Suprapubic skin (tissue), 4 donors: Measurements from ENCODE around the gene RUSC1. TPM values are rescaled to one million over a fixed set of nuclear protein-coding genes. Genes with fewer than 3 reads are reported as not detected.
"Not testable (repeated sequence)": the region's sequence is repeated elsewhere in the genome, so short reads cannot be mapped to it uniquely, and the experiment has no call there.

Experiments
- DNase-seq, 2 donors: peaks; one replicate each; pipeline ENCODE4 v3.0.0-alpha.2; 2019; ENCODE audit warnings: low spot score in 2 of 2
- H3K27ac ChIP-seq: fragments of 200-600 bp; sonication (generic); one replicate; pipeline ENCODE4 v1.5.1; 2019
- H3K27me3 ChIP-seq: fragments of 200-600 bp; sonication (generic); one replicate; pipeline ENCODE4 v1.5.1; 2019
- H3K36me3 ChIP-seq: fragments of 200-600 bp; sonication (generic); one replicate; pipeline ENCODE4 v1.5.1; 2019
- H3K4me1 ChIP-seq: fragments of 200-600 bp; sonication (generic); one replicate; pipeline ENCODE4 v1.5.1; 2019
- H3K4me3 ChIP-seq: fragments of 200-600 bp; sonication (generic); one replicate; pipeline ENCODE4 v1.5.1; 2019; ENCODE audit warnings: mild to moderate bottlenecking
- H3K9me3 ChIP-seq: fragments of 200-600 bp; sonication (generic); one replicate; pipeline ENCODE4 v1.5.1; 2019
- EP300 ChIP-seq: sonication (generic); formaldehyde crosslinking; IDR thresholded peaks from one replicate; pipeline ENCODE4 v1.6.1; 2017; ENCODE audit warnings: antibody characterized with exemption
- POLR2A ChIP-seq, 2 donors: fragments of 450-650 bp; IDR thresholded peaks; one replicate each; pipeline ENCODE4 v1.6.1; 2017; ENCODE audit warnings: antibody characterized with exemption in 2 of 2, mild to moderate bottlenecking in 2 of 2, moderate library complexity in 2 of 2
- POLR2AphosphoS5 ChIP-seq, 3 donors: sonication (generic); formaldehyde crosslinking; IDR thresholded peaks; one replicate each; pipeline ENCODE4 v1.6.1; 2017; ENCODE audit warnings: antibody characterized with exemption in 3 of 3
- WGBS: methylation state at CpG from one replicate; pipeline ENCODE4 v1.1.5; 2018; 5-methylcytosine and 5-hydroxymethylcytosine counted together
- total RNA-seq, 4 donors: library from RNA; depleted of rRNA; stranded (reverse); fragments of >200 nt; gene quantifications; one replicate each; pipeline ENCODE4 v1.1.0, GENCODE V29; 2016
- TF ChIP-seq, protein P1 (sequence below), 2 donors: fragments of 200-600 bp in 1 of 2; fragments of 450-650 bp in 1 of 2; sonication (generic) in 1 of 2; IDR thresholded peaks; one replicate each; pipeline ENCODE4 v1.5.1; 2016 to 2019; ENCODE audit warnings: antibody characterized with exemption in 2 of 2, mild to moderate bottlenecking in 1 of 2, moderate library complexity in 1 of 2

The RUSC1 gene
- total RNA-seq, 4 donors from 2014 or later = 34.2 to 51.5 (median 42.8) TPM

DNA sequence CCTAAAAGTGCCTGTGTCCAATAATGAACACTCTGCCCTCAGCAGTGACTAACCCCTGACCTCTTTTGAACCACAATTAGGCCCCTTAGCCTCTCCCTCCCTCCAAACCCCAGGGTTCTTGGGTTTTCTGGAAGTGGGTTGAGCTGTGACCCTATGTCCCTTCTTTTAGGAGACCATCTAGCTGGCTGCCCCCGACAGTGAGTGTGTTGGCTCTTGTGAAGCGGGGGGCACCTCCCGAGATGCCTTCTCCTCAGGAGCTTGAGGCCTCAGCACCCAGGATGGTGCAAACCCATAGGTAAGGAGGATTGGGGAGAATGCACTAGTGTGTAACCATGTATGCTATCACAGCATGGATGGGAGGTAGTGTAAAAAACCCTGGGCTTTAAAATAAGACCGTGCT is 7.3 kb downstream of the RUSC1 start:
- Histone ChIP-seq H3K9me3 (no peaks in the 10 kb centered on the region), H3K4me1 (peaks cover 18% of the 10 kb centered on the region), H3K4me3 (no peak overlapping the region), H3K27me3 (no peaks in the 10 kb centered on the region), H3K27ac (no peak overlapping the region), H3K36me3 (peaks cover 53% of the 10 kb centered on the region)
- no peak for DNase-seq
- TF ChIP-seq POLR2AphosphoS5 (IDR thresholded peaks at IDR 0.05) = no peak
- TF ChIP-seq POLR2A (IDR thresholded peaks at IDR 0.05) = no peak
- TF ChIP-seq EP300 = no peak
- TF ChIP-seq, protein P1, sequence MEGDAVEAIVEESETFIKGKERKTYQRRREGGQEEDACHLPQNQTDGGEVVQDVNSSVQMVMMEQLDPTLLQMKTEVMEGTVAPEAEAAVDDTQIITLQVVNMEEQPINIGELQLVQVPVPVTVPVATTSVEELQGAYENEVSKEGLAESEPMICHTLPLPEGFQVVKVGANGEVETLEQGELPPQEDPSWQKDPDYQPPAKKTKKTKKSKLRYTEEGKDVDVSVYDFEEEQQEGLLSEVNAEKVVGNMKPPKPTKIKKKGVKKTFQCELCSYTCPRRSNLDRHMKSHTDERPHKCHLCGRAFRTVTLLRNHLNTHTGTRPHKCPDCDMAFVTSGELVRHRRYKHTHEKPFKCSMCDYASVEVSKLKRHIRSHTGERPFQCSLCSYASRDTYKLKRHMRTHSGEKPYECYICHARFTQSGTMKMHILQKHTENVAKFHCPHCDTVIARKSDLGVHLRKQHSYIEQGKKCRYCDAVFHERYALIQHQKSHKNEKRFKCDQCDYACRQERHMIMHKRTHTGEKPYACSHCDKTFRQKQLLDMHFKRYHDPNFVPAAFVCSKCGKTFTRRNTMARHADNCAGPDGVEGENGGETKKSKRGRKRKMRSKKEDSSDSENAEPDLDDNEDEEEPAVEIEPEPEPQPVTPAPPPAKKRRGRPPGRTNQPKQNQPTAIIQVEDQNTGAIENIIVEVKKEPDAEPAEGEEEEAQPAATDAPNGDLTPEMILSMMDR (IDR thresholded peaks at IDR 0.05) = no peak
- WGBS = 83% methylated on average over 4 of the region's 4 CpGs

DNA sequence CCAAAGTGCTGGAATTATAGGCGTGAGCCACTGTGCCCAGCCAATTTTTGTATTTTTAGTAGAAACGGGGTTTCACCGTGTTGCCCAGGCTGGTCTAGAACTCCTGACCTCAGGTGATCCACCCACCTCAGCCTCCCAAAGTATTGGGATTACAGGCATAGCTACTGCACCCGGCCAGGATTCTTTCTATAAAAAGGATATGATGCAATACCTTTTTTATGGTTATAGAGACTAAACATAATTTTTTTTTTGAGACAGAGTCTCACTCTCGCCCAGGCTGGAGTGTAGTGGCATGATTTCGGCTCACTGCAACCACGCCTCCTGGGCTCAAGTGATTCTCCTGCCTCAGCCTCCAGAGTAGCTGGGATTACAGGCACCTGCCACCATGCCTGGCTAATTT is 8.2 kb downstream of the RUSC1 start:
- H3K4me1 ChIP-seq = peaks cover 17% of the 10 kb centered on the region
- not testable (repeated sequence) for H3K4me3 ChIP-seq, H3K27ac ChIP-seq, DNase-seq, H3K9me3 ChIP-seq, H3K27me3 ChIP-seq
- peaks cover 53% of the 10 kb centered on the region for H3K36me3 ChIP-seq
- 72% methylated on average over 7 of the region's 7 CpGs for WGBS

DNA sequence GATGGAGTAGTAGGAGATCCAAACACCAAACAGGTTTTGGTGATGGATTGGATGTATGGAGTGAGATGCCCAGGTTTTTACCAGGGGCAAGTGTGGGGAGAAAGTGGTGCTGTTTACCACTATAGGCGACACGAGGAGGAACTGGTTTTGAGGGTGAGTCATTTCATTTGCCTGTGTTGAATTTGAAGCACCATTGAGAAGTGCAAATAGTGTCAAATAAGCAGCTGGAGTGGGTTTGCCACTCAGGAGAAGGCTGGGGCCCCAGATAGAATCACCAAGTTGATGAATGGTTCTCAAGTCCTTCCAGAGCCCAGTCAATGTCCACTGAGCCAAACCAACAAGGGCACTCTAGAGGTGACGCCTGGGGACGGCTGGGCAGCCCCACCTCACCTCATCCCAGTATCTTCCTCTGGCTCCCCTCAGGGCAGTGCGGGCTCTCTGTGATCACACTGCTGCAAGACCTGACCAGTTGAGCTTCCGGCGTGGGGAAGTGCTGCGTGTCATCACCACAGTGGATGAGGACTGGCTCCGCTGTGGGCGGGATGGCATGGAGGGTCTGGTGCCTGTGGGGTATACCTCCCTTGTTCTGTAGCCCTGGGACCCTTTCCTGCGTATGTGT is 9.4 kb downstream of the RUSC1 start:
- H3K4me1 ChIP-seq = peaks cover 11% of the 10 kb centered on the region
- H3K36me3 ChIP-seq = peaks cover 60% of the 10 kb centered on the region
- 63% methylated on average over 5 of the region's 11 CpGs for WGBS
- no peaks in the 10 kb centered on the region for H3K27me3 ChIP-seq
- no peak for DNase-seq
- H3K27ac ChIP-seq = no peak overlapping the region
- H3K4me3 ChIP-seq = no peak overlapping the region
- TF ChIP-seq POLR2A (IDR thresholded peaks at IDR 0.05) (no peak), POLR2AphosphoS5 (IDR thresholded peaks at IDR 0.05) (no peak), EP300 (no peak)
- TF ChIP-seq, protein P1 (IDR thresholded peaks at IDR 0.05) = no peak
- H3K9me3 ChIP-seq = no peaks in the 10 kb centered on the region

DNA sequence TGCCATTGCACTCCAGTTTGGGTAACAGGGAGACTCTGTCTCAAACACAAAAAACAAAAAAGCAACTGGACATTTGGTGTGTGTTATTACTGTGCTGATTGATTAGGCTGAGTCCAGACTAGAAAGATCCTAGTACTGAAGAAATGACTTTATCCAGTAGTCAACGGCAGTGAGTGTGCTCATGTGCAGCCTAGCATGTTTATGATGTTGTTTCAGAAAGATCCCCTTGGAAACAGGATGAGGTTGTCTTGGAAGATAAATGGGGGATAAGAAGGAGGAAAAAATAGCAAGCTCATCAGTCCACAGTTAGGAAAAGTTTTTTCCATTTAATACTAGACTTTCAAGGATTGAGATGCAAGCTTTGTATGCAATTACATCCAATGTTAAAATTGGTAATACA is 14.3 kb downstream of the RUSC1 start:
- H3K4me1 ChIP-seq = no peaks in the 10 kb centered on the region
- H3K36me3 ChIP-seq = peaks cover 65% of the 10 kb centered on the region
- TF ChIP-seq POLR2A (IDR thresholded peaks at IDR 0.05) (no peak), EP300 (no peak), POLR2AphosphoS5 (IDR thresholded peaks at IDR 0.05) (no peak)
- TF ChIP-seq, protein P1 (IDR thresholded peaks at IDR 0.05) = no peak
- DNase-seq = no peak
- no peak overlapping the region for H3K27ac ChIP-seq
- no peak overlapping the region for H3K4me3 ChIP-seq
- no peaks in the 10 kb centered on the region for H3K27me3 ChIP-seq
- 47% methylated on average over 1 of the region's 1 CpG for whole genome bisulfite sequencing
- H3K9me3 ChIP-seq = no peaks in the 10 kb centered on the region

DNA sequence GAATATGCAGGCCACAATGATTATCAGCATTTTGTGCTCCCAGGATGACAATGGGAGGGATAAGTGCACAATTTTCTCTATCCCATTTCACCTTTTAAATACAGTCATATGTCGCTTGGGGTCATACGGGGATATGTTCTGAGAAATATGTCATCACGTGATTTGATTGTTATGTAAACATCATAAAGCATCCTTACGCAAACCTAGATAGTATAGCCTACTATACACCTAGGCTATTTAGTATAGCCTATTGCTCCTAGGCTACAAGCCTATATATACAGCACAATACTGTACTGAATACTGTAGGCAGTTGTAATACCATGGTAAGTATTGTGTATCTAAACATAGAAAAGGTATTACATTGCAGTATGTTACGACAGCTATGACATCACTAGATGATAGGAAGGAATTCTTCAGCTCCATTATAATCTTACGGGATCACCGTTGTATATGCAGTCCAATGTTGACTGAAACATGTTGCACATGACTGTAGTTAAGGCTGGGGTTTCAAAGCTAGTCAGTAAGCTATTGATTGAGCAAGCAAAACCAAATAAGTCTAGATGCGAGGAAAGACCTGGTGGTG is 18.9 kb downstream of the RUSC1 start:
- H3K4me3 ChIP-seq = no peak overlapping the region
- 90% methylated on average over 8 of the region's 8 CpGs for WGBS
- DNase-seq = no peak

More for the DNA sequence above, 18.9 kb downstream of the RUSC1 start:
- H3K9me3 ChIP-seq = no peaks in the 10 kb centered on the region
- peaks cover 90% of the 10 kb centered on the region for H3K36me3 ChIP-seq
- no peak for TF ChIP-seq POLR2A (IDR thresholded peaks at IDR 0.05)
- TF ChIP-seq EP300 = no peak
- TF ChIP-seq POLR2AphosphoS5 (IDR thresholded peaks at IDR 0.05) = no peak
- TF ChIP-seq, protein P1 (IDR thresholded peaks at IDR 0.05) = no peak
- H3K27ac ChIP-seq = no peak overlapping the region
- H3K4me1 ChIP-seq = no peaks in the 10 kb centered on the region
- H3K27me3 ChIP-seq = no peaks in the 10 kb centered on the region
